ENCODE results near the gene TREML2. TPM values are rescaled to one million over a fixed set of nuclear protein-coding genes. Genes with fewer than 3 reads are reported as not detected.

TREML2 gene
- total RNA-seq, 1 donor from 2014 or later = not detected

GRCh38 chr6:41153451-41153850 lies 47.5 kb downstream of the TREML2 start:
- DNase-seq (ENCODE audit: low spot score in 2 of 2, unreplicated experiment in 2 of 2) = no peak
- TF ChIP-seq CTCF (IDR thresholded peaks at IDR 0.05; ENCODE audit: unreplicated experiment) = no peak
- peaks cover 9% of the 10 kb centered on the region for H3K4me1 Mint-ChIP-seq
- no peak overlapping the region for H3K4me3 Mint-ChIP-seq
- peaks cover 3% of the 10 kb centered on the region for H3K36me3 Mint-ChIP-seq
- H3K27me3 Mint-ChIP-seq (ENCODE audit: low read depth) = peaks cover 4% of the 10 kb centered on the region
- H3K27ac Mint-ChIP-seq = no peak overlapping the region
- no peaks in the 10 kb centered on the region for H3K9me3 Mint-ChIP-seq

- Mint-ChIP-seq H3K4me3 (no peak overlapping the region), H3K36me3 (peaks cover 6% of the 10 kb centered on the region), H3K4me1 (peaks cover 8% of the 10 kb centered on the region), H3K9me3 (no peaks in the 10 kb centered on the region), H3K27me3 (ENCODE audit: low read depth) (no peaks in the 10 kb centered on the region), H3K27ac (no peak overlapping the region)
- DNase-seq (ENCODE audit: low spot score in 2 of 2, unreplicated experiment in 2 of 2) = no peak
- TF ChIP-seq CTCF (IDR thresholded peaks at IDR 0.05; ENCODE audit: unreplicated experiment) = no peak
Measured at GRCh38 chr6:41150671-41151070, 50.3 kb downstream of the TREML2 start.

- no peaks in the 10 kb centered on the region for H3K4me1 Mint-ChIP-seq
- no peak overlapping the region for H3K27ac Mint-ChIP-seq
- H3K4me3 Mint-ChIP-seq = no peak overlapping the region
- H3K27me3 Mint-ChIP-seq (ENCODE audit: low read depth) = no peaks in the 10 kb centered on the region
- peaks cover 15% of the 10 kb centered on the region for H3K36me3 Mint-ChIP-seq
- peaks cover 7% of the 10 kb centered on the region for H3K9me3 Mint-ChIP-seq
- no peak for DNase-seq (ENCODE audit: low spot score in 2 of 2, unreplicated experiment in 2 of 2)
- no peak for TF ChIP-seq CTCF (IDR thresholded peaks at IDR 0.05; ENCODE audit: unreplicated experiment)
Measured at GRCh38 chr6:41147917-41148316, 53.0 kb downstream of the TREML2 start.

Other genes starting within 250 kb of the TREML2 start
- gene UNC5CL, start 161.9 kb downstream of the TREML2 start, total RNA-seq = 2.0 to 2.2 TPM (median 2.1 TPM) in 3 replicates
- gene TSPO2, start 158.7 kb downstream of the TREML2 start, total RNA-seq = not detected in 3 replicates
- 0.22 to 0.51 TPM (median 0.45 TPM) in 3 replicates for gene APOBEC2, start 147.9 kb downstream of the TREML2 start, total RNA-seq
- gene OARD1, start 128.8 kb downstream of the TREML2 start, total RNA-seq = 24.6 to 26.8 TPM (median 26.8 TPM) in 3 replicates
- 64.2 to 69.1 TPM (median 64.7 TPM) in 3 replicates for gene NFYA, start 128.2 kb downstream of the TREML2 start, total RNA-seq
- gene TREML1, start 46.8 kb downstream of the TREML2 start, total RNA-seq = not detected in 3 replicates
- not detected in 3 replicates for gene TREM2, start 38.0 kb downstream of the TREML2 start, total RNA-seq
- not detected in 3 replicates for gene TREML4, start 27.2 kb upstream of the TREML2 start, total RNA-seq
- gene TREM1, start 85.5 kb upstream of the TREML2 start, total RNA-seq = 0.34 to 0.53 TPM in 2 of 3 replicates, not detected in the other
- gene NCR2, start 134.5 kb upstream of the TREML2 start, total RNA-seq = not detected in 3 replicates

All from mesothelial cell of epicardium (in vitro differentiated cells).